Measurements from ENCODE around the gene HSD11B1.

- no peak for TF ChIP-seq EZH2 (IDR thresholded peaks at IDR 0.05; ENCODE audit: borderline replicate concordance, low read length)
- TF ChIP-seq, protein P1, sequence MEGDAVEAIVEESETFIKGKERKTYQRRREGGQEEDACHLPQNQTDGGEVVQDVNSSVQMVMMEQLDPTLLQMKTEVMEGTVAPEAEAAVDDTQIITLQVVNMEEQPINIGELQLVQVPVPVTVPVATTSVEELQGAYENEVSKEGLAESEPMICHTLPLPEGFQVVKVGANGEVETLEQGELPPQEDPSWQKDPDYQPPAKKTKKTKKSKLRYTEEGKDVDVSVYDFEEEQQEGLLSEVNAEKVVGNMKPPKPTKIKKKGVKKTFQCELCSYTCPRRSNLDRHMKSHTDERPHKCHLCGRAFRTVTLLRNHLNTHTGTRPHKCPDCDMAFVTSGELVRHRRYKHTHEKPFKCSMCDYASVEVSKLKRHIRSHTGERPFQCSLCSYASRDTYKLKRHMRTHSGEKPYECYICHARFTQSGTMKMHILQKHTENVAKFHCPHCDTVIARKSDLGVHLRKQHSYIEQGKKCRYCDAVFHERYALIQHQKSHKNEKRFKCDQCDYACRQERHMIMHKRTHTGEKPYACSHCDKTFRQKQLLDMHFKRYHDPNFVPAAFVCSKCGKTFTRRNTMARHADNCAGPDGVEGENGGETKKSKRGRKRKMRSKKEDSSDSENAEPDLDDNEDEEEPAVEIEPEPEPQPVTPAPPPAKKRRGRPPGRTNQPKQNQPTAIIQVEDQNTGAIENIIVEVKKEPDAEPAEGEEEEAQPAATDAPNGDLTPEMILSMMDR (IDR thresholded peaks at IDR 0.05; ENCODE audit: low read length) = no peak
Measured at GRCh38 chr1:209708297-209708696, 3.7 kb downstream of the HSD11B1 start.
